Frontal cortex (tissue), 1 donor: ENCODE measurements around the gene ANGPTL5. TPM values are rescaled to one million over a fixed set of nuclear protein-coding genes. Genes with fewer than 3 reads are reported as not detected.

Experiments used
- total RNA-seq: library from RNA; depleted of rRNA; stranded (reverse); fragments of >200 nt; gene quantifications from one replicate; pipeline ENCODE4 v1.2.3, GENCODE V29; 2014

Gene ANGPTL5
- total RNA-seq, 1 donor from 2014 or later: 0.41 TPM

Other genes with a start within 250 kb of the ANGPTL5 start
- 10.6 TPM for gene CEP126, start 1.5 kb downstream of the ANGPTL5 start, total RNA-seq
- gene CFAP300, start 130.9 kb upstream of the ANGPTL5 start, total RNA-seq: 2.0 TPM
- gene YAP1, start 193.9 kb upstream of the ANGPTL5 start, total RNA-seq: 11.0 TPM